SK-N-SH (cell line): ENCODE results near the gene ARHGAP26.

Experiments used
- CTCF ChIP-seq: fragments of 200-600 bp; sonication (generic); IDR thresholded peaks from 2 replicates; pipeline ENCODE4 v1.6.1; 2017; ENCODE audit warnings: antibody characterized with exemption, mild to moderate bottlenecking, moderate library complexity
- ELF1 ChIP-seq: IDR thresholded peaks from 2 replicates; pipeline ENCODE4 v1.4.0; 2012
- EZH2phosphoT487 ChIP-seq: fragments of 200-600 bp; sonication (generic); IDR thresholded peaks from 2 replicates; pipeline ENCODE4 v1.6.1; 2017; ENCODE audit warnings: low read depth, mixed run types, mild to moderate bottlenecking, antibody characterized with exemption, moderate library complexity, borderline replicate concordance
- GABPA ChIP-seq: IDR thresholded peaks from 2 replicates; pipeline ENCODE4 v1.4.0; 2012; ENCODE audit warnings: low read depth, mild to moderate bottlenecking
- GATA2 ChIP-seq: sonication (generic); formaldehyde crosslinking; IDR thresholded peaks from 2 replicates; pipeline ENCODE4 v1.5.0; 2020; ENCODE audit warnings: mild to moderate bottlenecking, missing genetic modification reagents
- MAX ChIP-seq: IDR thresholded peaks from 2 replicates; pipeline ENCODE4 v1.4.0; 2012; ENCODE audit warnings: low read depth
- PBX3 ChIP-seq: IDR thresholded peaks from 2 replicates; pipeline ENCODE4; 2012
- POLR2AphosphoS5 ChIP-seq: IDR thresholded peaks from 2 replicates; pipeline ENCODE4 v1.6.1; 2012; ENCODE audit warnings: low read depth, low read length
- RAD21 ChIP-seq: IDR thresholded peaks from 2 replicates; pipeline ENCODE4 v1.6.1; 2012; ENCODE audit warnings: mild to moderate bottlenecking, low read length
- RFX5 ChIP-seq: IDR thresholded peaks from 2 replicates; pipeline ENCODE4 v1.6.1; 2012; ENCODE audit warnings: mild to moderate bottlenecking, improper control_type of control experiment, low read length
- TEAD4 ChIP-seq: IDR thresholded peaks from 2 replicates; pipeline ENCODE4 v1.4.0; 2012; ENCODE audit warnings: mild to moderate bottlenecking, borderline replicate concordance; ENCODE audit not compliant: insufficient read depth

GRCh38 chr5:143168921-143169810 lies 399.0 kb downstream of the ARHGAP26 start:
- TF ChIP-seq GABPA (no peak), CTCF (no peak), MAX (no peak), POLR2AphosphoS5 (no peak), RFX5 (no peak), RAD21 (no peak), ELF1 (no peak), GATA2 (CRISPR knock-in tag) (no peak), PBX3 (no peak), EZH2phosphoT487 (no peak), TEAD4 (no peak)
